SHP77 treated with DMSO at 0.1 percent for 48 hours (cell line): ENCODE measurements around the gene CCP110.

Source experiments
- DNase-seq: peaks from one replicate; lab custom pipeline; 2025; lab: John Stamatoyannopoulos, UW

Gene CCP110

DNA sequence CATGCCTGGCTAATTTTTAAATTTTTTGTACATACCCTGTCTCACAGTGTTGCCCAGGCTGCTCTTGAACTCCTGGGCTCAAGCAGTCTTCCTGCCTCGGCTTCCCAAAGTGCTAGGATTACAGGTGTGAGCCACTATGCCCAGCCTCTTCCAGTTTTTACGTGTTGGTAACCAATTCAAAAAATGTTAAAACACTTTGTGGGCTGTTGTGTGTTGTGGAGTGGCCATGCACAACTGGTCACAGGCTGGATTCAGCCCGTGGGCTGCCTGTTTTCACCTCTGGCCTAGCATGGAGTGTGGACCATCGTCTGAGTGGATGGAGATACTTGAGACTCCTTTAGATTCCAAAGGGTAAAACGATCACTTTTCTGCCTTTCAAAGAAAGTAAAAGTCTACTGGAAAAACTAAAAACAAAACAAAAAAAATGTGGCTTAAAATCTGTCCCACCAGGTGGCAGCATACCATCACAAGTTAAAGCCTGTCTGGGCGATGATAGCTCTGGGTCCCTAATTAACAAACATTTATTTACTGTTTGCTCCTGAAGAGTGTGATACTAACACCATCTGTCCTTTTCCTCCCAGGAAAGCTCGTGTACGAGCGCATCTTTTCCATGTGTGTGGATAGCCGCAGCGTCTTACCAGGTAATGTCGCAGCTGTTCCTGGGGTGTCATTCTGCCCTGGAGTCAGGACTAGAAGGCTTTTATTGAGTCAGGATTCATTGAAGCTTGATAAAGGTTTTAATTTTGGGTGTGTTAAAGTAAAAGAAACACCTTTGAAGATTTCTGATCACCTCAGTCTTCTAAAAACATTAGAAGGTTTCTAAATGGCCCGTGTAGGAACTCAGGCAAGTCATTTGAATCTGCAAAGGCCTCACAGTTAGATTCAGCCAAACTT is 77.6 kb downstream of the CCP110 start:
- no peak for DNase-seq
